ENCODE data around the gene RLF. TPM values are rescaled to one million over a fixed set of nuclear protein-coding genes. Genes with fewer than 3 reads are reported as not detected.
"Not testable (repeated sequence)": the region's sequence is repeated elsewhere in the genome, so short reads cannot be mapped to it uniquely, and the experiment has no call there.

RLF gene
- total RNA-seq, 1 experiment from 2014 or later, result 15.1 TPM

DNA sequence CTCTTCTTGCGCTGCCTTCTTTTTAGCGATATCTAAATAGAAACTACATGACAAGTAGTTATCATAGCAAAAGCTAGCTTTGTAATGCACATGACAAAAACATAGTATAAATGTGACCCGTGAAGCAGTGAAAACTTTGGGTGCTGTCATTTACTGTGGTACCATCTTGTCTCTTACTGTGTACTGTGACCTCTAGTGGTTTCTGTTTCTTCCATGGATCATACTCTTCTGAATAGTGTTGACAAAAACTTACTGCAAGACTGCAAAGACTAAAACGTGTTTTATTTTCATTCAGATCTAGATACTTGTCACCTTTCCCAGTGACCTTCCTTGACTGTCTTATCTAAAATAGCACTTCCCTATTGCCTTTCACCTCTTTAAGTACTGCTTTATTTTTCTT is 6.1 kb downstream of the RLF start:
- TF ChIP-seq, protein P1, sequence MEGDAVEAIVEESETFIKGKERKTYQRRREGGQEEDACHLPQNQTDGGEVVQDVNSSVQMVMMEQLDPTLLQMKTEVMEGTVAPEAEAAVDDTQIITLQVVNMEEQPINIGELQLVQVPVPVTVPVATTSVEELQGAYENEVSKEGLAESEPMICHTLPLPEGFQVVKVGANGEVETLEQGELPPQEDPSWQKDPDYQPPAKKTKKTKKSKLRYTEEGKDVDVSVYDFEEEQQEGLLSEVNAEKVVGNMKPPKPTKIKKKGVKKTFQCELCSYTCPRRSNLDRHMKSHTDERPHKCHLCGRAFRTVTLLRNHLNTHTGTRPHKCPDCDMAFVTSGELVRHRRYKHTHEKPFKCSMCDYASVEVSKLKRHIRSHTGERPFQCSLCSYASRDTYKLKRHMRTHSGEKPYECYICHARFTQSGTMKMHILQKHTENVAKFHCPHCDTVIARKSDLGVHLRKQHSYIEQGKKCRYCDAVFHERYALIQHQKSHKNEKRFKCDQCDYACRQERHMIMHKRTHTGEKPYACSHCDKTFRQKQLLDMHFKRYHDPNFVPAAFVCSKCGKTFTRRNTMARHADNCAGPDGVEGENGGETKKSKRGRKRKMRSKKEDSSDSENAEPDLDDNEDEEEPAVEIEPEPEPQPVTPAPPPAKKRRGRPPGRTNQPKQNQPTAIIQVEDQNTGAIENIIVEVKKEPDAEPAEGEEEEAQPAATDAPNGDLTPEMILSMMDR (conservative IDR thresholded peaks at IDR 0.05; ENCODE audit: low read depth, low read length), result no peak
- TF ChIP-seq EZH2 (IDR thresholded peaks at IDR 0.05; ENCODE audit: low read length, unreplicated experiment) (no peak), EZH2phosphoT487 (IDR thresholded peaks at IDR 0.05; ENCODE audit: borderline replicate concordance, low read length) (no peak)
- no peaks in the 10 kb centered on the region for H3F3A ChIP-seq (ENCODE audit: low read length, unreplicated experiment)
- H4K20me1 ChIP-seq (ENCODE audit: low read length), result peaks cover 75% of the 10 kb centered on the region
- peaks cover 99% of the 10 kb centered on the region for H3K79me2 ChIP-seq (ENCODE audit: low read length)
- H3K9me2 ChIP-seq (replicated peaks; ENCODE audit: low read length), result no peaks in the 10 kb centered on the region
- ChIA-PET CTCF (no interaction called here), POLR2A (ENCODE audit: unreplicated experiment) (no interaction called here)
- H3K9me3 ChIP-seq (ENCODE audit: low read length), result no peaks in the 10 kb centered on the region
- H3K4me1 ChIP-seq (ENCODE audit: insufficient read depth, low read length), result peaks cover 17% of the 10 kb centered on the region
- BruUV-seq (replicated peaks), result no TSS peak
- no peaks in the 10 kb centered on the region for H3K36me3 ChIP-seq (ENCODE audit: low read depth, low read length)
- H2AFZ ChIP-seq (ENCODE audit: low read length), result no peak overlapping the region
- H3K4me2 ChIP-seq (ENCODE audit: low read length), result no peak overlapping the region
- H3K9ac ChIP-seq (ENCODE audit: low read length), result no peak overlapping the region
- H3K4me3 ChIP-seq (ENCODE audit: low read length), result no peak overlapping the region
- ATAC-seq (no peak), DNase-seq (no peak)
- H3K27me3 ChIP-seq (ENCODE audit: low read length), result no peaks in the 10 kb centered on the region
- intact Hi-C loops (cut with micrococcal nuclease), result loop anchor here (10.0 kb wide), 1 partner anchor 77 kb away; the partner anchor contains the start of gene TMCO2
- no peak overlapping the region for H3K27ac ChIP-seq (ENCODE audit: low read length)

DNA sequence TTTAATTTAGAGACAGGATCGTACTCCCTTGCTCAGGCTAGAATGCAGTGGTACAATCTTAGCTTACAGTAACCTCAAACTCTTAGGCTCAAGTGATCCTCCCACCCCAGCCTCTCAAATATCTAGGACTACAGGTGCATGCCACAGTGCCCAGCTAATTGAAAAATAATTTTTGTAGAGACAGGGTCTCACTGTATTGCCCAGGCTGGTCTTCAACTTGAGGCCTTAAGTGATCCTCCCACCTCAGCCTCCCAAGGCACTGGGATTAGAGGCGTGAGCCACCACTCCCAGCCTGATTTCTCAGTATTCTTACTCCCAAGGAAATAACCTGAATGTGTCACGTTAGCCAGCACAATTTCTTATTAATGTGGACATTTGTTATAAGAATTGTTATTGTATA is 9.8 kb downstream of the RLF start:
- H3K9ac ChIP-seq (ENCODE audit: low read length), result no peak overlapping the region
- BruUV-seq (replicated peaks), result no TSS peak
- peaks cover 99% of the 10 kb centered on the region for H3K79me2 ChIP-seq (ENCODE audit: low read length)
- no peak overlapping the region for H3K4me3 ChIP-seq (ENCODE audit: low read length)
- H2AFZ ChIP-seq (ENCODE audit: low read length), result no peak overlapping the region
- TF ChIP-seq EZH2 (IDR thresholded peaks at IDR 0.05; ENCODE audit: low read length, unreplicated experiment) (no peak), EZH2phosphoT487 (IDR thresholded peaks at IDR 0.05; ENCODE audit: borderline replicate concordance, low read length) (no peak)
- TF ChIP-seq, protein P1 (conservative IDR thresholded peaks at IDR 0.05; ENCODE audit: low read depth, low read length), result no peak
- H3F3A ChIP-seq (ENCODE audit: low read length, unreplicated experiment), result no peaks in the 10 kb centered on the region
- no peaks in the 10 kb centered on the region for H3K9me3 ChIP-seq (ENCODE audit: low read length)
- H4K20me1 ChIP-seq (ENCODE audit: low read length), result peaks cover 68% of the 10 kb centered on the region
- ChIA-PET CTCF (no interaction called here), POLR2A (ENCODE audit: unreplicated experiment) (no interaction called here)
- ATAC-seq (no peak), DNase-seq (no peak)
- H3K4me1 ChIP-seq (ENCODE audit: insufficient read depth, low read length), result no peaks in the 10 kb centered on the region
- no peaks in the 10 kb centered on the region for H3K27me3 ChIP-seq (ENCODE audit: low read length)
- intact Hi-C loops (cut with micrococcal nuclease), result no loop called here
- no peaks in the 10 kb centered on the region for H3K9me2 ChIP-seq (replicated peaks; ENCODE audit: low read length)
- no peaks in the 10 kb centered on the region for H3K36me3 ChIP-seq (ENCODE audit: low read depth, low read length)
- no peak overlapping the region for H3K4me2 ChIP-seq (ENCODE audit: low read length)
- no peak overlapping the region for H3K27ac ChIP-seq (ENCODE audit: low read length)

DNA sequence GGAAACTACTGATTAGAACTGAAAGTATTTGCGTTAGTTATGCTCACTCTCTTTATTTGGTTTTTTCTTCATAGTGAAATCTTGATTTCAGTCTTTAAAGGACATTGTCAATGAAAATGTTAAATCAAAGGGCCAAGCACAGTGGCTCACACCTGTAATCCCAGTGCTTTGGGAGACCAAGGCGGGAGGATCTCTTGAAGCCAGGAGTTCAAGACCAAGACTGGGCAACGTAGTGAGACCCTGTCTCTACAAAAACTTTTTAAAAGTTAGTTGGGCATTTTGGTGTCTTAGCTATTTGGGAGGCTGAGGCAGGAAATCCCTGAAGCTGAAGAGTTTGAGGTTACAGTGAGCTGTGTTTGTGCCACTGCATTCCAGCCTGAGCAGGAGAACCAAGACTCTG is 13.6 kb downstream of the RLF start:
- Histone ChIP-seq H3K27me3 (ENCODE audit: low read length) (no peaks in the 10 kb centered on the region), H3K4me3 (ENCODE audit: low read length) (no peak overlapping the region), H3K9me3 (ENCODE audit: low read length) (no peaks in the 10 kb centered on the region), H3K9ac (ENCODE audit: low read length) (no peak overlapping the region), H2AFZ (ENCODE audit: low read length) (no peak overlapping the region), H3K79me2 (ENCODE audit: low read length) (peaks cover 100% of the 10 kb centered on the region), H4K20me1 (ENCODE audit: low read length) (peaks cover 69% of the 10 kb centered on the region), H3F3A (ENCODE audit: low read length, unreplicated experiment) (no peaks in the 10 kb centered on the region), H3K9me2 (replicated peaks; ENCODE audit: low read length) (no peaks in the 10 kb centered on the region), H3K4me2 (ENCODE audit: low read length) (no peak overlapping the region), H3K4me1 (ENCODE audit: insufficient read depth, low read length) (no peaks in the 10 kb centered on the region), H3K36me3 (ENCODE audit: low read depth, low read length) (no peaks in the 10 kb centered on the region), H3K27ac (ENCODE audit: low read length) (no peak overlapping the region)
- no TSS peak for BruUV-seq (replicated peaks)
- ChIA-PET POLR2A (ENCODE audit: unreplicated experiment) (no interaction called here), CTCF (interaction anchor here (0.7 kb wide), 1 partner anchor 262 kb away, joined by 3 read pairs; no protein-coding TSS in a partner anchor)
- TF ChIP-seq EZH2 (IDR thresholded peaks at IDR 0.05; ENCODE audit: low read length, unreplicated experiment) (no peak), EZH2phosphoT487 (IDR thresholded peaks at IDR 0.05; ENCODE audit: borderline replicate concordance, low read length) (no peak)
- TF ChIP-seq, protein P1 (conservative IDR thresholded peaks at IDR 0.05; ENCODE audit: low read depth, low read length), result no peak
- DNase-seq (no peak), ATAC-seq (no peak)
- intact Hi-C loops (cut with micrococcal nuclease), result no loop called here

DNA sequence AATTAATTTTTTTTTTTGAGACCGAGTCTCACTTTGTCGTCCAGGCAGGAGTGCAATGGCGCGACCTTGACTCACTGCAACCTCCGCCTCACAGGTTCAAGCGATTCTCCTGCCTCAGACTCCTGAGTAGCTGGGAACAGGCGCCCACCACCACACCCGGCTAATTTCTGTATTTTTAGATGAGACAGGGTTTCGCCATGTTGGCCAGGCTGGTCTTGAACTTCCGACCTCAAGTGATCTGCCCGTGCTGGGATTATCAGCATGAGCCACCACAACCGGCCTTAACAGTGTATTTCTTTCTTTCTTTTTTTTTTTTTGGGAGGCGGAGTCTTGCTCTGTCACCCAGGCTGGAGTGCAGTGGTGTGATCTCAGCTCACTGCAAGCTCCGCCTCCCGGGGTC is 15.8 kb downstream of the RLF start:
- POLR2A ChIA-PET (ENCODE audit: unreplicated experiment); H3K4me2 ChIP-seq (ENCODE audit: low read length); CTCF ChIA-PET; intact Hi-C loops (cut with micrococcal nuclease); H3K36me3 ChIP-seq (ENCODE audit: low read depth, low read length); BruUV-seq (replicated peaks); H2AFZ ChIP-seq (ENCODE audit: low read length); H3K9ac ChIP-seq (ENCODE audit: low read length); H3F3A ChIP-seq (ENCODE audit: low read length, unreplicated experiment); DNase-seq; H3K9me2 ChIP-seq (replicated peaks; ENCODE audit: low read length); H3K27me3 ChIP-seq (ENCODE audit: low read length); H3K4me3 ChIP-seq (ENCODE audit: low read length); H3K27ac ChIP-seq (ENCODE audit: low read length); ATAC-seq; H3K9me3 ChIP-seq (ENCODE audit: low read length); H3K4me1 ChIP-seq (ENCODE audit: insufficient read depth, low read length): not testable (repeated sequence)
- peaks cover 100% of the 10 kb centered on the region for H3K79me2 ChIP-seq (ENCODE audit: low read length)
- peaks cover 67% of the 10 kb centered on the region for H4K20me1 ChIP-seq (ENCODE audit: low read length)

Data from PC-3 (cell line).